GM23248 (cell line): ENCODE data around the gene FSTL4. TPM values are rescaled to one million over a fixed set of nuclear protein-coding genes. Genes with fewer than 3 reads are reported as not detected.

Experiments used
- DNase-seq: peaks from one replicate; pipeline ENCODE4 v3.0.0-alpha.2; 2015
- H2AFZ ChIP-seq: fragments of 200-600 bp; sonication (generic); 2 replicates; pipeline ENCODE4 v1.6.1; 2016; ENCODE audit warnings: antibody characterized with exemption
- H3F3A ChIP-seq: fragments of 200-600 bp; sonication (generic); 2 replicates; pipeline ENCODE4 v1.6.1; 2016; ENCODE audit warnings: mild to moderate bottlenecking, antibody characterized with exemption, mixed run types; ENCODE audit not compliant: insufficient read depth
- H3K27ac ChIP-seq: fragments of 200-600 bp; sonication (generic); 2 replicates; pipeline ENCODE4 v1.5.1; 2016; ENCODE audit warnings: mild to moderate bottlenecking
- H3K27me3 ChIP-seq: fragments of 200-600 bp; sonication (generic); replicated peaks from 2 replicates; pipeline ENCODE4 v1.6.1; 2016; ENCODE audit warnings: mild to moderate bottlenecking; ENCODE audit not compliant: insufficient read depth
- H3K36me3 ChIP-seq: fragments of 200-600 bp; sonication (generic); 2 replicates; pipeline ENCODE4 v1.6.1; 2016; ENCODE audit warnings: low read depth, mild to moderate bottlenecking
- H3K4me1 ChIP-seq: fragments of 200-600 bp; sonication (generic); 2 replicates; pipeline ENCODE4 v1.6.1; 2016; ENCODE audit warnings: mild to moderate bottlenecking; ENCODE audit not compliant: insufficient read depth
- H3K4me2 ChIP-seq: fragments of 200-600 bp; sonication (generic); one replicate; pipeline ENCODE4 v1.6.1; 2016; ENCODE audit warnings: mild to moderate bottlenecking; ENCODE audit not compliant: unreplicated experiment
- H3K4me3 ChIP-seq: fragments of 200-600 bp; sonication (generic); 2 replicates; pipeline ENCODE4 v1.5.1; 2016; ENCODE audit warnings: mild to moderate bottlenecking
- H3K79me2 ChIP-seq: fragments of 200-600 bp; sonication (generic); 2 replicates; pipeline ENCODE4 v1.6.1; 2016; ENCODE audit warnings: mild to moderate bottlenecking; ENCODE audit not compliant: insufficient read depth
- H3K9ac ChIP-seq: fragments of 200-600 bp; sonication (generic); 2 replicates; pipeline ENCODE4 v1.6.1; 2016; ENCODE audit warnings: mild to moderate bottlenecking
- H3K9me2 ChIP-seq: fragments of 200-600 bp; sonication (generic); 2 replicates; pipeline ENCODE4 v1.6.1; 2016; ENCODE audit warnings: mixed run types, mild to moderate bottlenecking, moderate library complexity; ENCODE audit not compliant: insufficient read depth
- H3K9me3 ChIP-seq: fragments of 200-600 bp; sonication (generic); one replicate; pipeline ENCODE4 v1.6.1; 2017; ENCODE audit warnings: low read depth
- H4K20me1 ChIP-seq: fragments of 200-600 bp; sonication (generic); 2 replicates; pipeline ENCODE4 v1.6.0; 2016; ENCODE audit not compliant: insufficient read depth
- EZH2 ChIP-seq: fragments of 200-600 bp; sonication (generic); IDR thresholded peaks from 2 replicates; pipeline ENCODE4 v1.6.1; 2018; ENCODE audit warnings: antibody characterized with exemption, mild to moderate bottlenecking; ENCODE audit not compliant: insufficient read depth, poor library complexity, severe bottlenecking
- EZH2phosphoT487 ChIP-seq: fragments of 200-600 bp; sonication (generic); IDR thresholded peaks from 2 replicates; pipeline ENCODE4 v1.6.1; 2018; ENCODE audit warnings: antibody characterized with exemption, moderate library complexity, mild to moderate bottlenecking, low read depth; ENCODE audit not compliant: insufficient read depth
- WGBS, 2 experiments: methylation state at CpG; one replicate each; pipeline ENCODE4 v1.1.6; 2015 to 2017; ENCODE audit warnings: low lambda C conversion rate in 2 of 2, low coverage in 1 of 2; ENCODE audit errors: missing lambda C conversion rate in 2 of 2; 5-methylcytosine and 5-hydroxymethylcytosine counted together
- in situ Hi-C: fragments of 300-500 bp; cut with MboI; formaldehyde crosslinking; loops from 2 replicates; pipeline ENCODE4 v1.15.0; 2020
- polyA plus RNA-seq: library from polyadenylated mRNA; unstranded; fragments of >200 nt; fragmentation: Nextera tagmentation; extraction: Ambion mirVana; gene quantifications from 2 replicates; pipeline ENCODE4 v1.2.1, GENCODE V29; 2016
- total RNA-seq: library from RNA; depleted of rRNA; stranded (reverse); fragments of >200 nt; shearing (Covaris generic); gene quantifications from 2 replicates; pipeline ENCODE4 v1.2.3, GENCODE V29; 2014

The FSTL4 gene
- total and polyA plus RNA-seq, 2 experiments from 2014 or later = not detected

GRCh38 chr5:133472829-133473228 lies 139.5 kb downstream of the FSTL4 start:
- no peaks in the 10 kb centered on the region for H3K36me3 ChIP-seq
- H3K9ac ChIP-seq = no peak overlapping the region
- no peaks in the 10 kb centered on the region for H3F3A ChIP-seq
- no peak overlapping the region for H3K4me3 ChIP-seq
- TF ChIP-seq EZH2 = no peak
- TF ChIP-seq EZH2phosphoT487 = no peak
- H3K79me2 ChIP-seq = no peaks in the 10 kb centered on the region
- H4K20me1 ChIP-seq = no peaks in the 10 kb centered on the region
- H2AFZ ChIP-seq = no peak overlapping the region
- in situ Hi-C loops = no loop called here
- WGBS, 2 experiments = 0 to 28% methylated on average over 1 of the region's 1 CpG
- no peaks in the 10 kb centered on the region for H3K4me1 ChIP-seq
- no peak overlapping the region for H3K4me2 ChIP-seq
- no peaks in the 10 kb centered on the region for H3K9me3 ChIP-seq
- no peak overlapping the region for H3K27ac ChIP-seq
- H3K27me3 ChIP-seq = peaks cover 16% of the 10 kb centered on the region
- no peak for DNase-seq
- no peaks in the 10 kb centered on the region for H3K9me2 ChIP-seq

GRCh38 chr5:133471699-133472098 lies 140.6 kb downstream of the FSTL4 start:
- Histone ChIP-seq H2AFZ (no peak overlapping the region), H3K79me2 (no peaks in the 10 kb centered on the region), H3K27me3 (peaks cover 12% of the 10 kb centered on the region), H3K9me2 (no peaks in the 10 kb centered on the region), H3K9me3 (no peaks in the 10 kb centered on the region), H3K4me3 (no peak overlapping the region), H4K20me1 (no peaks in the 10 kb centered on the region), H3K4me1 (no peaks in the 10 kb centered on the region), H3K9ac (no peak overlapping the region), H3K36me3 (no peaks in the 10 kb centered on the region), H3K27ac (no peak overlapping the region), H3K4me2 (no peak overlapping the region), H3F3A (no peaks in the 10 kb centered on the region)
- 63 to 65% methylated on average over 3 of the region's 3 CpGs for WGBS, 2 experiments
- DNase-seq = no peak
- in situ Hi-C loops = no loop called here
- TF ChIP-seq EZH2phosphoT487 (no peak), EZH2 (no peak)

- no peak for TF ChIP-seq EZH2
- no peak for TF ChIP-seq EZH2phosphoT487
- in situ Hi-C loops = no loop called here
- Histone ChIP-seq H3K4me3 (no peak overlapping the region), H2AFZ (no peak overlapping the region), H3K27ac (no peak overlapping the region), H3K9ac (no peak overlapping the region), H3K4me1 (no peaks in the 10 kb centered on the region), H3K4me2 (no peak overlapping the region), H3K27me3 (peaks cover 12% of the 10 kb centered on the region), H3K9me3 (no peaks in the 10 kb centered on the region), H3K36me3 (no peaks in the 10 kb centered on the region), H4K20me1 (no peaks in the 10 kb centered on the region), H3F3A (no peaks in the 10 kb centered on the region), H3K79me2 (no peaks in the 10 kb centered on the region), H3K9me2 (no peaks in the 10 kb centered on the region)
- 85 to 86% methylated on average over 3 of the region's 3 CpGs for WGBS, 2 experiments
- DNase-seq = no peak
These were observed 141.5 kb downstream of the FSTL4 start for GRCh38 chr5:133470841-133471240.

GRCh38 chr5:133469846-133470245 lies 142.5 kb downstream of the FSTL4 start:
- Histone ChIP-seq H2AFZ (no peak overlapping the region), H3K4me3 (no peak overlapping the region), H3K4me1 (no peaks in the 10 kb centered on the region), H3K27ac (no peak overlapping the region), H3K9me3 (no peaks in the 10 kb centered on the region), H3K36me3 (no peaks in the 10 kb centered on the region), H3K27me3 (peaks cover 11% of the 10 kb centered on the region), H4K20me1 (no peaks in the 10 kb centered on the region), H3K9ac (no peak overlapping the region), H3K4me2 (no peak overlapping the region), H3F3A (no peaks in the 10 kb centered on the region), H3K79me2 (no peaks in the 10 kb centered on the region), H3K9me2 (no peaks in the 10 kb centered on the region)
- TF ChIP-seq EZH2 = no peak
- WGBS, 2 experiments = 58 to 61% methylated on average over 7 of the region's 7 CpGs
- in situ Hi-C loops = no loop called here
- no peak for DNase-seq

GRCh38 chr5:133469252-133469651 lies 143.1 kb downstream of the FSTL4 start:
- Histone ChIP-seq H3K27me3 (peaks cover 5% of the 10 kb centered on the region; the same call in 1 of the 2 replicates), H4K20me1 (no peaks in the 10 kb centered on the region), H3K9me2 (no peaks in the 10 kb centered on the region), H3K4me3 (no peak overlapping the region), H3K4me1 (no peaks in the 10 kb centered on the region), H2AFZ (no peak overlapping the region), H3K9me3 (no peaks in the 10 kb centered on the region), H3K4me2 (no peak overlapping the region), H3K9ac (no peak overlapping the region), H3K36me3 (no peaks in the 10 kb centered on the region), H3K27ac (no peak overlapping the region), H3K79me2 (no peaks in the 10 kb centered on the region), H3F3A (no peaks in the 10 kb centered on the region)
- DNase-seq = no peak
- 27 to 37% methylated on average over 2 of the region's 2 CpGs for WGBS, 2 experiments
- TF ChIP-seq EZH2 = no peak
- TF ChIP-seq EZH2phosphoT487 = no peak
- in situ Hi-C loops = no loop called here
